Embryonic facial prominence (tissue), 1 donor: ENCODE data around the gene ASTN2.
"Not testable (repeated sequence)": the region's sequence is repeated elsewhere in the genome, so short reads cannot be mapped to it uniquely, and the experiment has no call there.

Source experiments
- DNase-seq: peaks from one replicate; pipeline ENCODE4 v3.0.0-alpha.2; 2016; ENCODE audit errors: extremely low spot score

The ASTN2 gene

DNA sequence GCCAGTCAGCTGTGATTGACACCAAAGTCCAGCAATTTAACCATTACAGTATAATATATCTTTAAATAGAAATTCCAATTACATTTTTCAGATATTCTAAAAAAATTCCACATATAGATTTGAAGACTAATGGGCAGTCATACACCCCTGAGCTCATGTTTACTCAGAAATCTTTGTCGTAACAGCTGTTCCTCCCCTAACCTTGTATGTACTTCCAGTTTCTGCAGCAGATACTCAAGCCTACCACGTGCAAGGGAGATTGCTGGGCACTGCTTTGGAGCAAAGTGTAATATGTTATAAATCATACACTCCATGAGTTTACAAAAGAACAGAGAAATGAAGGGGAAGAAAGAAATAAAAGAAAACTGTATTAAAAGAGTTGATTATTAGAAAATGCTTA lies 486.6 kb downstream of the ASTN2 start:
- no peak for DNase-seq

GRCh38 chr9:116927726-116928125 lies 487.1 kb downstream of the ASTN2 start:
- DNase-seq, result no peak

DNA sequence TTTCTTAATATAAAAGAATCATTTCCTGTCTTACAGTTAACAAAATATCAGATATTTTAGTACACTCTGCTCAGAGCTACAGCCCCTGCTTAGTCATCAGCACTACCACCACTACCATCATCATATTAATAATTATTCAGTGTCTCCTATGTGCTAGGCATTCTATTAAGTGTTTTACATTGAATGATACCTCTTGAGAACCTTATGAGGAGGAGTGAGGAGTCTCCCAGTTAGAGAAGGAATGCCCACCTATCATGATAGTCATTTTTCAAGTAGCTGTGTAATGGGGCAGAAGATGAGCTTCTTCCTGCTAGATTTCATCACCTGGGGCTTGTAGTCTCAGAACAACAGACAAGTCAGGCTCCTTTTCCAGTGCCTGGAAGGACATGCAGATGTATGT lies 489.7 kb downstream of the ASTN2 start:
- DNase-seq, result no peak

DNA sequence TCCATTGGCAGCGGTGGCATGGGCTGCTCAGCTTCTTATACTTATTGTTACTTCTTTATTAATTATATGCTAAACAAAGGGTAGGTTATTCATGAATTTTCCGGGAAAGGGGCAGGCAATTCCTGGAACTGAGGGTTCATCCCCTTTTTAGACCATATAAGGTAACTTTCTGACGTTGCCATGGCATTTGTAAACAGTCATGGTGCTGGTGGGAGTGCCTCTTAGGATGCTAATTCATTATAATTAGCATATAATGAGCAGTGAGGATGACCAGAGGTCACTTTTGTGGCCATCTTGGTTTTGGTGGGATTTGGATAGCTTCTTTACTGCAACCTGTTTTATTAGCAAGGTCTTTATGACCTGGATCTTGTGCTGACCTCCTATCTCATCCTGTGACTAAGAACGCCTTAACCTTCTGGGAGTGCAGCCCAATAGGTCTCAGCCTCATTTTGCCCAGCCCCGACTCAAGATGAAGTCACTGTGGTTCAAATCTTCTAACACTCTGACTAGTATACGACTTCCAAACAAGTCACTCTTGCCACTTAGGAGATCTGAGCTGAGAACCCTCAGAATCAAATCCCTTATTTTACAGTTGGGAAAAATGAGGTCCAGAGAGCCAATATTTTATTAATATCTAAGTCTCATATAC lies 490.3 kb downstream of the ASTN2 start:
- DNase-seq, result no peak

DNA sequence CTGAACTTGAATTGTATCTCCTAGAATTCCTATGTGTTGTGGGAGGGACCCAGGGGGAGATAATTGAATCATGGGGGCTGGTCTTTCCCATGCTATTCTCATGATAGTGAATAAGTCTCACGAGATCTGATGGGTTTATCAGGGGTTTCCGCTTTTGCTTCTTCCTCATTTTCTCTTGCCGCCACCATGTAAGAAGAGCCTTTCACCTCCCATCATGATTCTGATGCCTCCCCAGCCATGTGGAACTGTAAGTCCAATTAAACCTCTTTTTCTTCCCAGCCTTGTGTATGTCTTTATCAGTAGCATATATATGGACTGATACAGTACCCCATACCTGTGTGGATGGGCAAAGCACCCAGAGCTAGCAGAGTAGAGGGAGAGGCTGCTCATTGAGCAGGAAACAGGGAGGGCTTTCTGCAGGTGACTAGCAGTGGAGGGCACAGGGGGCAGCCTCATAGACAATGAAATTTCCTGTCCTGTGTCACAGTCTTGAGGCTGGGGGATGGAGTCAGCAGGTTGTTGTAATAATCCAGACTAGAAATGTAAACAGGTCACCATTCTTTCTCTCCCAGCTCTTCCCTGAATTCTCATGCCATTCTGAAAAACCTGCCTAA lies 496.9 kb downstream of the ASTN2 start:
- not testable (repeated sequence) for DNase-seq

DNA sequence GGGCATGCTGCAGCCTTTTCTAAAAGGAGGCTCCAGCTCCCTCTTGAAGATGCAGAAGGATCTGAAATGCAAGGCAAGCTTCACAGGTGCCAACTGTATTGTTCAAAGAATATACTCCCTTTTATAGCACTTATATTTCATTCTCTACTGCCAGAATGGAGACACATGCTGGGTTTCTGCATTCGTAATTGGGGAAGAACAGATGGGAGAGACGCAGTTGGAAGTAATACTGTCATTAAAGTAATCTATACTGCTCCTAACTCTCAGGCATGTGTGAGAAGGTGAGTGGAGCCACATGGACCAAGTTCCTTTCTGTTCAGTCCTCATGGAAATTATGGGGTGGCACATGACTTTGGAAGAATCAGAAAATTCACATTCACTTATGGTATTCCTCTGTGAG lies 501.3 kb downstream of the ASTN2 start:
- DNase-seq, result no peak

- no peak for DNase-seq
These were observed 504.7 kb downstream of the ASTN2 start for GRCh38 chr9:116910201-116910600.

DNA sequence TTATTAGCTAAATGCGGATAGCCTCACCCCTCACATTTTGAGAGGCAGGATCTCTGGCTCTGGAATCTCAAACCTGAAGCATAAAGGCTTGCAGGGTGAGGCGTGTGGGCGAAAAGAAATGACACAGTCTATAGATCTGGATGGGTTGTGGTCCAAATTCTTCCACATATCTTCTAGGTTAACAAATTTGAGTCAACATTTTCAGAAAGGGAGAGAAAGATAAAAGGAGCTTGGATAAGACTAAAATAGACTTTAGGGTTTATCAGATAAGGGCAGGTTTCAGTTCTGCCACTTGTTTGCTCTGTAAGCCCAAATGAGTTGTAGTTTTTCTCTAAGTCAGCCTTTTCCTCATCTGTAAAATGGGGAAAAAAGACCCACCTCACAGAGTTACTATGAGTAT lies 506.9 kb downstream of the ASTN2 start:
- no peak for DNase-seq

- DNase-seq, result no peak
These were observed 509.7 kb downstream of the ASTN2 start for GRCh38 chr9:116905171-116905588.

GRCh38 chr9:116904165-116904564 lies 510.7 kb downstream of the ASTN2 start:
- DNase-seq, result no peak

DNA sequence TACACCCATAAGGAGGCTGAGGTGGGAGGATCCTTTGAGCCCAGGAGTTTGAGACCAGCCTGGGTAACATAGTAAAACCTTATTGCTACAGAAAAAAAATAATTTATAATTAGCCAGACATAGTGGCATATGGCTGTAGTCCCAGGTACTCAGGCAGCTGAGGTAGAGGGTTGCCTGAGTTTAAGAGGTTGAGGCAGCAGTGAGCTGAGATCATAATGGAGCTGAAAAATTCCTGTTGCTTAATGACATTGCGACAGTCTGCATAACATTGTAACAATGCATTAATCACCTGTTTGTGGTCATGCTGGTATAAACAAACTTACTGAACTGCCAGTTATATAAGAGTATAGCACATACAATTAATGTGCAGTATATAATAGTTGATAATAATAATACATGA lies 513.6 kb downstream of the ASTN2 start:
- no peak for DNase-seq

DNA sequence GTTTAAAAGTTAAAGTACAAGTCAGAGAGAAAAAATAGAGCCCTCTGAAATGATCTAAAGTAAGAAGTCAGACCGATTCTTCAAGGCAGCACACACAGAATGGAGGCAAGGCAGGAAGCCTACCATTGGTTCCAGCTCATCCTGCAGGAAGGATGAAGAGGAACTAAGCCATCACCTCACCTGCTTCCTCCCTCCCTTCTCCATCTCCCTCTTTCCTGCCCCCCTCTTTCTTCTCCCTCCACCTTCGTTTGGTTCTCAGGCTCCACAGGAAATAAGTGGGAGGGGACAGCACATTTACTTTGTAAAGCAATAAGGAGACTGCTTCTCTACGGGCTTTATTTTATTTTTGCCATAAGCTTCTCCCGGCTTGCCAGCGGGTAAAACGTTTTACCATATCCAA lies 514.3 kb downstream of the ASTN2 start:
- no peak for DNase-seq

GRCh38 chr9:116900007-116900367 lies 514.9 kb downstream of the ASTN2 start:
- no peak for DNase-seq

DNA sequence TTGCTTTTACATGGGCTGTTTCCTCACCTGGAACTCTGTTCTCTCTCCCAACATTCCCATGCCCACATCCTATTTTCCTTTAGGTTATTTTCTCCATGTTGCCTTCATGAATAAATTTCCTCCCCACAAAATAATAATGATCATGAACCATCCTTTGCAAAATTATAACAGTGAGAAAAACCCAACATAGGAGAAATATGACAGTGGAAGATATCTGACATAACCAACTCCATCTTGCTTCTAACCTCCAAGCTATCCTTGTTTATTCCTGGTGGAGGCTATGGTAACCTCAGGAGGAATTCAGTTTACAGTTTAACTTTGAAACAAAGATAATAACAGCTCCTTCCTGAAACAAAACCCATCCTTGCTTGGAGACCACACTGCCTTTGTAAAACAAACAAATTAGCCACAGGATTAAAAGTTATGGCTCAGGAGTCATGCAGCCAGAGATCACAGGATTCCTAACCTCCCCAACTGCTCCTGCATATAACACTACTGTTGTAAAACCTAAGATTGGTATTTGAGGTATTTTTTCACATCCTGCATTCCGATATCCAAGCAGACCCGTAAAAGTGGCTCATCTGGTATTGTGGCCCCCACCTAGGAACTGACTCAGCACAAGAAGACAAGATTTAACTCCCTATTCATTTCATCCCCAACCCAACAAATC lies 515.4 kb downstream of the ASTN2 start:
- DNase-seq, result no peak

DNA sequence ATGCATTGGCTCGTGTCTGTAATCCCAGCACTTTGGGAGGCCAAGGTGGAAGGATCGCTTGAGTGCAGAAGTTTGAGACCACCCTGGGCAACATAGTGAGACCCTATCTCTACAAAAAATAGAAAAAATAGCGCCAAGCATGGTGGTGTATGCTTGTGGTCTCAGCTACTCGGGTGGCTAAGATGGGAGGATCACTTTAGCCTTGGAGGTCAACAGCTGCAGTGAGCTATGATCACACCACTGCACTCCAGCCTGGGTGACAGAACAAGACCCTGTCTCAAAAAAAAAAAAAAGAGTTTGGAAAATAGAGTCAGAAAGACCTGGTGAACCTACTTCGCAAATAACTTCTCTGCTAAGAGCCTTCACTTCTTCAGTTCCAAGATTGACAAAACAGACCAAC lies 516.7 kb downstream of the ASTN2 start:
- not testable (repeated sequence) for DNase-seq

DNA sequence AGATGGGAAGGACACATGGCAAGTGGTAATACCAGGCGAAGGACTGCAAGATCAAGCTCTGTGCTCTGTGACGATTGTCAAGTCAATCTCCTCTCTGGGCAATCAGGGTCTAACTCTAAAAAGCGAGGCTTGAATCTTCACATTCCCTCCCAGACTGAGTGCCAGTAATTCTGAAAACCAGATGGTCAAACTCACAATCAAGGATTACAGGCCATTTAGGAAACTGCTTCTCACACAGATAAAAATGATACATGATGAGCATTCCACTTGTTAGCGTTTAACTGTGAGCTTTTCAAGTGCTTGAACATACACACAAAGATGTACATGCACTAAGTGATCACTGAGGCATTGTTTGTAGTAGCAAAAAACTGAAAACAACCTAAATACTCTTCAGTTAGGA lies 517.7 kb downstream of the ASTN2 start:
- DNase-seq, result no peak

GRCh38 chr9:116895961-116896360 lies 518.9 kb downstream of the ASTN2 start:
- DNase-seq, result no peak

DNA sequence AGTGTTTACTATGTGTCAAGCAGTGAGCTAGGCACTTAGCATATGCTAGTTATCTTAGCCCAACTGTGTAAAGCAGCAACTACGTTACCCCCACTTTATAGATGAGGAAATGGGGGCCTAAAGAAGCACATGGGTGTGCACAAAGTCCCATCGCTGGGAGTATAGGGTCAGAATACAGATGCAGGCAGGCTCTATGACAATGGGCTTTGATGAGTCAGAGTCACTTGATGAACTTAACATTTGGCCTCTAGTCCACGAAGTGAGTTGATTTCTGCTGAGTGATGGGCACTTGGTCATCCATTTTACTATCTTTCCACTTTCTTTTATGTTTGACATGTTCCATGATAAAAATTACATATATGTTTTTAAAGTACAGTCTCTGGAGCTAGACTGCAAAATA lies 523.4 kb downstream of the ASTN2 start:
- DNase-seq, result no peak

GRCh38 chr9:116888476-116888875 lies 526.4 kb downstream of the ASTN2 start:
- DNase-seq, result not testable (repeated sequence)

DNA sequence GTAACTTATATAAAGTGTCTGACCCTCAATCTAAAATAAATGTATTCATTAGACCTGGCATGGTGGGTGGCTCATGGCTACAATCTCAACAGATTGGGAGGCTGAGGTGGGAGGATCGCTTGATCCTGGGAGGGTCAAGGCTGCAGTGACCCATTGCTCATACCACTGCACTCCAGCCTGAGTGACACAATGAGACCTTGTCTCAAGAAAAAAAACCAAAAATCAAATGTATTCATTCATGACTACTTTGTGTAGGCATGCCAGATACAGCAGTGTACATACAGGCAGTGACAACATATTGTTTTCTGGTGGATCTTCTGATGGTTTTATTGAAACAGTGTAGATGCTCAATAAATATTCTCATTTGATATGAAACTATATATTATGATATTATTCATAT lies 526.8 kb downstream of the ASTN2 start:
- DNase-seq, result no peak

DNA sequence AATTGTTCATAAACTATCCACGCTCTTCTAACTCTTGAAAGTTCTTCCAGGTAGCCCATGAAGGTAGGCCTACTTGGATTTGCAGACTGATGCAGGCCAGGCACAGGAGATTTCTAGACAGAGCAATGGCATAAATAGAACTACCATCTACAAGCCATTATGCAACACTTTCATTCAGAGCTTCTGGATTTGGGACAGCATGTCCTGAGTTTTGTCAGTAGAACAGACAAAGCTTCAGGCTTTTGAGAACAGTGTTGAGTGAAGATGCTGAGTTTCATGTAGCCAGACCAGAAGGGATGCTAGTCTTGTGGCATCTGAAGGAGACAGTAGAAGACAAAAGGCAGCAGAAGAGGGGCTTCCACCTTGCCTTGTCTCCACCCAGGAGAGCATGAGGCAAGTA lies 531.2 kb downstream of the ASTN2 start:
- no peak for DNase-seq

GRCh38 chr9:116877072-116877471 lies 537.8 kb downstream of the ASTN2 start:
- DNase-seq, result no peak

- no peak for DNase-seq
These were observed 539.3 kb downstream of the ASTN2 start for GRCh38 chr9:116875576-116875975.
